GM19193 (cell line): Measurements from ENCODE around the gene COX10.

Experiments
- POLR2A ChIP-seq: IDR thresholded peaks from 4 replicates; pipeline ENCODE4 v1.6.1; 2011; ENCODE audit not compliant: insufficient read depth, insufficient read length; ENCODE audit errors: extremely low read depth

COX10 gene

GRCh38 chr17:14061666-14062560 lies 7.4 kb upstream of the COX10 start:
- no peak for TF ChIP-seq POLR2A

- TF ChIP-seq POLR2A: no peak
Measured at GRCh38 chr17:14067347-14067746, 2.0 kb upstream of the COX10 start.

GRCh38 chr17:14068542-14069250 lies 608 bp upstream of the COX10 start:
- no peak for TF ChIP-seq POLR2A

DNA sequence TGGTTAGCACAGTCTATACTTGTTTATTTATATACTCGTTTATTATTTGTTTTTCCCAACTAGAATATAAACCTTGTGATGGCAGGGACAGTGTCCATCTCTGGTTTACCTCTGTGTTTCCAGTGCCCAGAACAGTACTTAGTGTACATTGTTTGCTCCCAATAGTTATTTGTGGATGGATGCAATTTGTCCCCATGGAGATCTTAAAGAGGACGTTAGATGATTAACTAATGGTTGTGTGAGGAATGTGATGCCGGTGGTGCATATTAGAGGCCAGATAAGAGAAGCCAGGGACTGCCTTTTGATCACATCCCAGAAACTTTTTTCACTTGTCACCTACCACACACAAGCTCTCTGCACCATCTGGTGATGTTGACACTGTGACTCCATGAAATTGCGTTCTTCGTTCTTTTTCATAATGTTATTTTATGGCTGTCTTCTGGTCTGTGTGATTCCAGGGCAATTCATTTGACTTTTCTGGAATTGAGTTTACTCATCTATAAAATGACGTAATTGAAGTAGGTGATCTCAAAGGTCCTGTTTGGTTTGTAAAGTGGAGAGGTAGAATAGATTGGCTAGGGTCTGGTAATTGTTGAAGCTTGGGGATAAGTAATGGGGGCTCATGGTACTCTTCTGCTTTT lies 1.2 kb downstream of the COX10 start:
- no peak for TF ChIP-seq POLR2A

DNA sequence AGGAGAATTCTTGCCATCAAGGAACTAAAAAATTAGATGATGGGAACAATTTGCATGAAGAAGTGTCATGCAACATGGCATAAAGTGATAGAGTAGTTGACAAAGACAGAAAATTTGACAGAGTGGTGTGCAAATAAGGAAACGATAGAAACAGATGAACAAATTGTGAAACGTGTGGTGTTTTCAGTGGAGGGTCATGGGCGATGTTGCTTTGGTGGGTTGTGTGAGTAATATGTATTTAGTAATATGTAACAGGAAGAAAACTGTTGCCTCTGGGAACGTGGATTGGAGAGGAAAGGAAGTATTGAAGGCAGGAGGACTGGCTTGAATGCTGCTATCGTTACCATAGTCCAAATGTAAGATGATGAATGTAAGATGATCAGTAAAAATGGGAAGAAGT lies 3.6 kb downstream of the COX10 start:
- TF ChIP-seq POLR2A: no peak

GRCh38 chr17:14078027-14078426 lies 8.7 kb downstream of the COX10 start:
- no peak for TF ChIP-seq POLR2A

GRCh38 chr17:14080847-14081251 lies 11.5 kb downstream of the COX10 start:
- no peak for TF ChIP-seq POLR2A

DNA sequence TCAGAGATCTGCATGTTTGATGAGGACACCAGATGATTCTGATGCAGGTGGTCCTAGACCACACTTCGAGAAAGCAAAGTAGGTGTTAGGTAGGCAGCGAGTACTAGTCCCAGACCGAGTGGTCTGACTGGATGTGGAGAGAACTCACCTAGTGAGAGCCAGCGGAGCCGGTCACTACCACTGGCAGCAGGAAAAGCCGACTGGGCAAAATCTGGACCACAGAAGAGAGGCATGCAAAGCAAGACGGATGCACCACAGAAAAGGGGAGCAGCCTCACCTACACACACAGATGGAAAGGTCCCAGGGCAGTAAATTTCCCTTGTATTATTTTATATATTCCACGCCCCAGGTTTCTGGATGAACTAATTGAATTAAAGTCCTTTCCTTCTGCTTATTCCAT lies 13.5 kb downstream of the COX10 start:
- TF ChIP-seq POLR2A: no peak

GRCh38 chr17:14084955-14085354 lies 15.7 kb downstream of the COX10 start:
- no peak for TF ChIP-seq POLR2A

DNA sequence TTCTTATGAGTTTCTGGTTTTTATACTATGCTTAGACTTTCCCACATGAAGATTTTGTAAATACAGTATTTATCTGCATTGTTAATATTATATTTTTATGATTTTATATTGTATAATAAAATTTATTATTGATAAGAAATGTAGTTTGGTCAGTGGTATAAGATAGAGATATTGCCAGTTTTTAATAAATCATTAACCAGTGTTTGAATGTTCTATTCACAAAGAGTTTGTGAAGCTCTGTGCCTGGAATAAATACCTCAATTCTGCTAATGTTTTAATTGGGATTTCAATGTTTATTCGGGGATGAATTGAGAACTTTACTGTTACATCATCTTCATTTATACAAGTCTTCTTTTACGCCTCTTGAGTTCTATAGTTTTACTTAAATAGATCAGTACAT lies 16.9 kb downstream of the COX10 start:
- TF ChIP-seq POLR2A: no peak

- TF ChIP-seq POLR2A: no peak
Measured at GRCh38 chr17:14089179-14089578, 19.9 kb downstream of the COX10 start.

- no peak for TF ChIP-seq POLR2A
Measured at GRCh38 chr17:14091367-14091766, 22.1 kb downstream of the COX10 start.

DNA sequence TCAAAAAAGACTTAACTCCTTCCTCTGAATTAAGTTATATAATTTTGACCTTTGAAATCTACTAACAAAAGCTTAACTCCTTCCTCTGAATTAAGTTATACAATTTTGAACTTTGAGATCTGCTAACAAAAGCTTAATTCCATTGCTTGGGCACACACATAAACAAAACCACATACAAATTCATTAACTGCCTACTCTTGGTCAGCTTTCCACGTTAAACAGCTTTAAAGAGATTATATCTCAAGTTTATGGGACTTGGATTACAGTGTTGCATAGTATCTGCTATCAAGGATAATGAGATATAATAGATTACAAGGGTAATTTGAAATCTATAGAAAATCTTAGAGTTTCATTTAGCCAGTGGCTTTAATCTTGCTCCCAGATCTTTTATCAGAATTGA lies 23.5 kb downstream of the COX10 start:
- TF ChIP-seq POLR2A: no peak

DNA sequence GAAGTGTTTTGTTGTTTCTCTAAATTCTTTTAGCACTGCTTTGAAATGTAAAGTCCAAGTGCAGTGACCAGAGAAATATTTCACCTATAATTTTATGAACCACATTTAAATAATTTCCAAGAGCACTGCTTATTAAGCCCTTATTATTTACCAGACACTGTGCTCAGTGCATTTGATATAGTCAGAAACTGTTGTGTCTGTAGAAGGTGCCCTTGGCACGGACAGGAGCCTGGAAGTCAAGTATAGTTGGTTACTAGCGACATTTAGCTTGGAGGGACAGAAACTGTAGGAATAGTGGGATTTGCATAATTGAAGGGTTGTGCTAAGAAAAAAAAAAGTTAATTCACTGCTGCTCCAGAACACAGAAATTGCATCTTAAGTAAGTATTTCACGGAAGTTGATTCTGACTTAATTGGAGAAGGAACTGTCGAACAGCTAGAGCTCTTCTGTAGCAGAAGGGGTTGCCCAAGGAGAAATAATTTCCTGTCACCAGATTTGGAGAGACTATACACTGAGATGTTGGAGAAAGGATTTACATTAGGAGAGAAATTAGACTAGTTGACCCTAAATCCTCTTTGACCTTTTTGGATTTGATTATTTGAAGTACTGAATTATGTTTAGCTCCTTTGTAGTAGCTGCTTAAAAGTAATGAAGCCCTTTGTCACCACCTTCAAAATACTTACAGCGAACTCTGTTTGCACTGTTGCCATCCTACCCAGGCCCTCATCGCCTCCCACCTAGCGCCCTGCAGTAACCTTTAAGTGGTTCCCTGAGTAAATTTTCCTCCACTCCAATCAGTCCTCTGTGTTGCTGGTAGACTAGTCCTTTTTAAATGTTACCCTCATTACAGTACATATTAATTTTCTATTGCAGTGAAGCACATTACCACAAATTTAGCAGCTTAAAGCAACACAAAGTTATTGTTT lies 25.6 kb downstream of the COX10 start:
- TF ChIP-seq POLR2A: no peak
